GM23338 (cell line): ENCODE measurements around the gene RMC1.

Source experiments
- CREB1 ChIP-seq: fragments of 250-450 bp; sonication (Bioruptor Pico); IDR thresholded peaks from 2 replicates; pipeline ENCODE4 v1.5.0; 2020; ENCODE audit warnings: low read depth, mild to moderate bottlenecking, moderate library complexity
- CTCF ChIP-seq, 2 experiments: fragments of 200-600 bp in 1 of 2; sonication (generic) in 1 of 2; conservative IDR thresholded peaks; 2 replicates each; pipeline versions ENCODE4 v1.5.1 to v1.6.1; 2016 to 2017; ENCODE audit warnings: antibody characterized with exemption in 2 of 2, low read depth in 2 of 2, mild to moderate bottlenecking in 2 of 2, moderate library complexity in 1 of 2
- EZH2 ChIP-seq: fragments of 200-600 bp; sonication (generic); IDR thresholded peaks from one replicate; pipeline ENCODE4 v1.8.0; 2017; ENCODE audit warnings: antibody characterized with exemption, mild to moderate bottlenecking, low read depth; ENCODE audit not compliant: unreplicated experiment
- EZH2phosphoT487 ChIP-seq: fragments of 200-600 bp; sonication (generic); IDR thresholded peaks from one replicate; pipeline ENCODE4 v1.8.1; 2018; ENCODE audit warnings: antibody characterized with exemption; ENCODE audit not compliant: unreplicated experiment
- JUNB ChIP-seq: IDR thresholded peaks from one replicate; pipeline ENCODE4 v1.6.1; 2016; ENCODE audit warnings: antibody characterized with exemption; ENCODE audit not compliant: unreplicated experiment
- POLR2AphosphoS5 ChIP-seq: IDR thresholded peaks from 2 replicates; pipeline ENCODE4 v1.6.1; 2016; ENCODE audit warnings: antibody characterized with exemption, low read depth
- REST ChIP-seq: IDR thresholded peaks from one replicate; pipeline ENCODE4 v1.6.1; 2018; ENCODE audit warnings: antibody characterized with exemption; ENCODE audit not compliant: unreplicated experiment
- STAT1 ChIP-seq: IDR thresholded peaks from one replicate; pipeline ENCODE4 v1.6.1; 2016; ENCODE audit warnings: antibody characterized with exemption; ENCODE audit not compliant: unreplicated experiment
- ZNF114 ChIP-seq: fragments of 250-450 bp; sonication (Bioruptor Pico); IDR thresholded peaks from 2 replicates; pipeline ENCODE4 v1.5.0; 2020; ENCODE audit warnings: mild to moderate bottlenecking, moderate library complexity
- ZNF331 ChIP-seq: fragments of 250-450 bp; sonication (Bioruptor Pico); IDR thresholded peaks from 2 replicates; pipeline ENCODE4 v1.5.0; 2020; ENCODE audit warnings: low read depth, mild to moderate bottlenecking, moderate library complexity
- ZNF462 ChIP-seq: fragments of 250-450 bp; sonication (Bioruptor Pico); IDR thresholded peaks from 2 replicates; pipeline ENCODE4 v1.5.0; 2020; ENCODE audit warnings: mild to moderate bottlenecking, moderate library complexity
- TF ChIP-seq, protein P1 (sequence below): IDR thresholded peaks from 2 replicates; pipeline ENCODE4 v1.6.1; 2016; ENCODE audit warnings: antibody characterized with exemption

- TF ChIP-seq CTCF (conservative IDR thresholded peaks at IDR 0.05; ENCODE audit: low read depth in 2 of 2) (no peak), POLR2AphosphoS5 (no peak), REST (no peak), EZH2phosphoT487 (no peak), ZNF114 (CRISPR knock-in tag) (no peak), EZH2 (no peak), ZNF462 (CRISPR knock-in tag) (no peak), CREB1 (CRISPR knock-in tag) (no peak), JUNB (no peak), STAT1 (no peak), ZNF331 (CRISPR knock-in tag) (no peak)
- TF ChIP-seq, protein P1, sequence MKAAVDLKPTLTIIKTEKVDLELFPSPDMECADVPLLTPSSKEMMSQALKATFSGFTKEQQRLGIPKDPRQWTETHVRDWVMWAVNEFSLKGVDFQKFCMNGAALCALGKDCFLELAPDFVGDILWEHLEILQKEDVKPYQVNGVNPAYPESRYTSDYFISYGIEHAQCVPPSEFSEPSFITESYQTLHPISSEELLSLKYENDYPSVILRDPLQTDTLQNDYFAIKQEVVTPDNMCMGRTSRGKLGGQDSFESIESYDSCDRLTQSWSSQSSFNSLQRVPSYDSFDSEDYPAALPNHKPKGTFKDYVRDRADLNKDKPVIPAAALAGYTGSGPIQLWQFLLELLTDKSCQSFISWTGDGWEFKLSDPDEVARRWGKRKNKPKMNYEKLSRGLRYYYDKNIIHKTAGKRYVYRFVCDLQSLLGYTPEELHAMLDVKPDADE = no peak
Observed at GRCh38 chr18:23553887-23554286, 50.6 kb downstream of the RMC1 start.
